Measurements from ENCODE around the gene INPP5A. TPM values are rescaled to one million over a fixed set of nuclear protein-coding genes. Genes with fewer than 3 reads are reported as not detected.

The INPP5A gene
- total and polyA plus RNA-seq, 10 of the 15 experiments (the other 5 are each of a cell fraction or from before 2014, with no cell fraction given), result 0.52 to 15.0 (median 6.3) TPM

GRCh38 chr10:132811891-132812481, 274.4 kb downstream of the INPP5A start (continued):
- no peak for TF ChIP-seq NFXL1 (IDR thresholded peaks at IDR 0.05; ENCODE audit: borderline replicate concordance)

- H4K20me1 ChIP-seq (ENCODE audit: control insufficient read depth, insufficient read depth), result no peaks in the 10 kb centered on the region
- H3K4me2 ChIP-seq (ENCODE audit: control insufficient read depth, insufficient read depth), result no peak overlapping the region
- ChIA-PET SMC1A (ENCODE audit: uncharacterized antibody, unreplicated experiment) (no interaction called here), CTCF (no interaction called here), POLR2A (no interaction called here), RAD21 (ENCODE audit: unreplicated experiment) (no interaction called here)
- DNase-seq (ENCODE audit: low read depth, low spot score) (no peak), ATAC-seq (no peak), FAIRE-seq (no peak)
- H3K4me3 ChIP-seq, result no peak overlapping the region
- H3K27me3 ChIP-seq (replicated peaks in 1 of 2; ENCODE audit: control insufficient read depth in 2 of 2, insufficient read depth in 2 of 2, low read length in 1 of 2), result no peaks in the 10 kb centered on the region
- 57% methylated on average over 6 of the region's 11 CpGs for WGBS (ENCODE audit: insufficient coverage, insufficient replicate concordance, low lambda C conversion rate, missing lambda C conversion rate)
- H3K79me2 ChIP-seq (ENCODE audit: control insufficient read depth, insufficient read depth, low read length), result no peaks in the 10 kb centered on the region
- intact Hi-C loops (cut with micrococcal nuclease; ENCODE audit: unreplicated experiment) (no loop called here), in situ Hi-C loops (cut with MboI) (no loop called here)
- no peak overlapping the region for H3K27ac ChIP-seq (ENCODE audit: control insufficient read depth, insufficient read depth)
- TF ChIP-seq SKIL (IDR thresholded peaks at IDR 0.05; ENCODE audit: low read depth, poor library complexity, severe bottlenecking), result no peak
- no peak for TF ChIP-seq FOXM1 (IDR thresholded peaks at IDR 0.05; ENCODE audit: low read depth, low read length)
- TF ChIP-seq WRNIP1 (IDR thresholded peaks at IDR 0.05; ENCODE audit: borderline replicate concordance, low read depth, low read length), result no peak
- TF ChIP-seq STAT3 (IDR thresholded peaks at IDR 0.05; ENCODE audit: low read depth, low read length), result no peak
- no peak for TF ChIP-seq CHD1 (IDR thresholded peaks at IDR 0.05; ENCODE audit: low read depth, low read length)
- TF ChIP-seq LARP7 (IDR thresholded peaks at IDR 0.05), result no peak
- TF ChIP-seq KDM1A (IDR thresholded peaks at IDR 0.05; ENCODE audit: borderline replicate concordance), result no peak
- no peak for TF ChIP-seq BCLAF1 (IDR thresholded peaks at IDR 0.05)
- no peaks in the 10 kb centered on the region; the same call in 2 of the 3 replicates for H3K9me3 ChIP-seq (replicated peaks; ENCODE audit: control insufficient read depth, insufficient read depth, low read length)
- H2AFZ ChIP-seq (ENCODE audit: control insufficient read depth, low read depth, low read length), result no peak overlapping the region
- no peaks in the 10 kb centered on the region for H3K4me1 ChIP-seq (ENCODE audit: control insufficient read depth, insufficient read depth, low read length)
- no peaks in the 10 kb centered on the region for H3K36me3 ChIP-seq (ENCODE audit: control insufficient read depth in 2 of 2, insufficient read depth in 2 of 2, low read length in 1 of 2)
- H3K9ac ChIP-seq (ENCODE audit: control insufficient read depth, insufficient read depth, low read length), result no peak overlapping the region
- no TSS peak for BruUV-seq (replicated peaks)
Observed at GRCh38 chr10:132812520-132812919, 274.9 kb downstream of the INPP5A start.

Measured in GM12878 (cell line).